ENCODE measurements around the gene KRTAP5-10. TPM values are rescaled to one million over a fixed set of nuclear protein-coding genes. Genes with fewer than 3 reads are reported as not detected.

Gene KRTAP5-10
- total and polyA plus RNA-seq, 2 of the 8 experiments (the other 6 are each of a cell fraction or from before 2014, with no cell fraction given) = 0.12 TPM; not detected in 1

GRCh38 chr11:71542382-71542781 lies 23.0 kb upstream of the KRTAP5-10 start:
- Histone ChIP-seq H3K14ac (ENCODE audit: insufficient read length) (no peak overlapping the region), H3K56ac (replicated peaks; ENCODE audit: insufficient read length, low read depth, low read length) (no peak overlapping the region), H2BK15ac (ENCODE audit: low read length) (no peak overlapping the region), H3K4me3 (ENCODE audit: extremely low read depth in 1 of 4, insufficient read depth in 2 of 4, low read depth in 3 of 4, low read length in 4 of 4) (no peak overlapping the region), H3K79me1 (ENCODE audit: low read depth, low read length) (no peaks in the 10 kb centered on the region), H3K4ac (replicated peaks; ENCODE audit: insufficient read length, low read depth, low read length) (no peak overlapping the region), H3K4me1 (replicated peaks in 1 of 4; ENCODE audit: control insufficient read depth in 3 of 4, insufficient read depth in 4 of 4, low read length in 3 of 4) (no peaks in the 10 kb centered on the region; a peak in 1 of 7 replicates), H3K79me2 (ENCODE audit: control insufficient read depth in 1 of 2, insufficient read depth in 2 of 2, low read length in 2 of 2) (no peaks in the 10 kb centered on the region), H3K9ac (replicated peaks in 1 of 4; ENCODE audit: extremely low read depth in 1 of 4, low read depth in 3 of 4, low read length in 3 of 4) (no peak overlapping the region), H3K23ac (ENCODE audit: insufficient read length) (no peak overlapping the region), H2BK120ac (replicated peaks; ENCODE audit: low read depth, low read length) (no peak overlapping the region), H3K9me3 (ENCODE audit: insufficient read depth in 2 of 2, low read depth in 1 of 2, low read length in 1 of 2) (no peaks in the 10 kb centered on the region; a peak in 1 of 4 replicates), H4K8ac (ENCODE audit: extremely low read depth, insufficient read depth, low read length) (no peak overlapping the region), H2BK12ac (ENCODE audit: low read depth, low read length) (no peak overlapping the region), H2AFZ (ENCODE audit: low read length) (no peak overlapping the region), H4K91ac (replicated peaks; ENCODE audit: insufficient read length, low read length) (no peak overlapping the region), H3K27ac (ENCODE audit: low read depth, low read length) (no peak overlapping the region), H4K5ac (ENCODE audit: insufficient read length, low read depth, low read length) (no peak overlapping the region), H3K23me2 (ENCODE audit: low read depth, low read length) (no peaks in the 10 kb centered on the region), H3K27me3 (replicated peaks in 1 of 4; ENCODE audit: control insufficient read depth in 3 of 4, extremely low read depth in 1 of 4, insufficient read depth in 3 of 4, low read length in 3 of 4) (no peaks in the 10 kb centered on the region), H3K36me3 (ENCODE audit: control insufficient read depth in 2 of 4, insufficient read depth in 4 of 4, low read length in 3 of 4) (no peaks in the 10 kb centered on the region), H3K18ac (ENCODE audit: extremely low read depth, low read length) (no peak overlapping the region), H3K4me2 (ENCODE audit: insufficient read depth in 1 of 2, low read depth in 2 of 2, low read length in 2 of 2) (no peak overlapping the region), H2AK5ac (ENCODE audit: low read depth, low read length) (no peak overlapping the region), H2BK20ac (ENCODE audit: low read length) (no peak overlapping the region), H4K20me1 (replicated peaks in 1 of 2; ENCODE audit: control insufficient read depth in 1 of 2, insufficient read depth in 2 of 2, low read length in 2 of 2) (no peaks in the 10 kb centered on the region), H2BK5ac (ENCODE audit: low read depth, low read length) (no peak overlapping the region)
- FAIRE-seq (no peak), DNase-seq (ENCODE audit: low read depth in 1 of 2, low spot score in 2 of 2) (no peak)
- ChIA-PET CTCF (ENCODE audit: partially characterized antibody) (interaction anchor here (1.8 to 5.6 kb wide), 3 partner anchors 14 to 38 kb away, joined by 5 to 28 read pairs (median 11); no protein-coding TSS in a partner anchor), POLR2A (ENCODE audit: partially characterized antibody) (no interaction called here)
- WGBS, 2 experiments (ENCODE audit: extremely low coverage in 1 of 2, insufficient coverage in 1 of 2, insufficient read length in 1 of 2, insufficient replicate concordance in 2 of 2, low coverage in 1 of 2, low lambda C conversion rate in 2 of 2, missing lambda C conversion rate in 1 of 2) = 93% methylated on average over 7 of the region's 7 CpGs; no CpG with 5 or more reads in 1 of the 2 experiments
- TF ChIP-seq CTBP2 (IDR thresholded peaks at IDR 0.05; ENCODE audit: borderline replicate concordance, insufficient read depth, insufficient read length, low read length) = no peak
- TF ChIP-seq SAP30 (IDR thresholded peaks at IDR 0.05; ENCODE audit: insufficient read depth, insufficient replicate concordance, low read length) = no peak
- TF ChIP-seq, protein P1, sequence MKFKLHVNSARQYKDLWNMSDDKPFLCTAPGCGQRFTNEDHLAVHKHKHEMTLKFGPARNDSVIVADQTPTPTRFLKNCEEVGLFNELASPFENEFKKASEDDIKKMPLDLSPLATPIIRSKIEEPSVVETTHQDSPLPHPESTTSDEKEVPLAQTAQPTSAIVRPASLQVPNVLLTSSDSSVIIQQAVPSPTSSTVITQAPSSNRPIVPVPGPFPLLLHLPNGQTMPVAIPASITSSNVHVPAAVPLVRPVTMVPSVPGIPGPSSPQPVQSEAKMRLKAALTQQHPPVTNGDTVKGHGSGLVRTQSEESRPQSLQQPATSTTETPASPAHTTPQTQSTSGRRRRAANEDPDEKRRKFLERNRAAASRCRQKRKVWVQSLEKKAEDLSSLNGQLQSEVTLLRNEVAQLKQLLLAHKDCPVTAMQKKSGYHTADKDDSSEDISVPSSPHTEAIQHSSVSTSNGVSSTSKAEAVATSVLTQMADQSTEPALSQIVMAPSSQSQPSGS (IDR thresholded peaks at IDR 0.05; ENCODE audit: low read length) = no peak
- TF ChIP-seq RFX5 (IDR thresholded peaks at IDR 0.05; ENCODE audit: borderline replicate concordance, low read depth, low read length) = no peak
